Stimulated activated CD4-positive, alpha-beta T cell treated with anti-CD3 and anti-CD28 coated beads, TNF-alpha, amount 100 ng/mL, for 48 hours (primary cell): ENCODE measurements around the gene ANKRD62.
"Not testable (repeated sequence)": the region's sequence is repeated elsewhere in the genome, so short reads cannot be mapped to it uniquely, and the experiment has no call there.

Source experiments
- DNase-seq, 3 donors: peaks; one replicate each; pipeline ENCODE4 v3.0.0-alpha.2; 2020; ENCODE audit warnings: low read depth in 3 of 3

Gene ANKRD62

GRCh38 chr18:12098374-12098773, 4.7 kb downstream of the ANKRD62 start:
- DNase-seq, result no peak

DNA sequence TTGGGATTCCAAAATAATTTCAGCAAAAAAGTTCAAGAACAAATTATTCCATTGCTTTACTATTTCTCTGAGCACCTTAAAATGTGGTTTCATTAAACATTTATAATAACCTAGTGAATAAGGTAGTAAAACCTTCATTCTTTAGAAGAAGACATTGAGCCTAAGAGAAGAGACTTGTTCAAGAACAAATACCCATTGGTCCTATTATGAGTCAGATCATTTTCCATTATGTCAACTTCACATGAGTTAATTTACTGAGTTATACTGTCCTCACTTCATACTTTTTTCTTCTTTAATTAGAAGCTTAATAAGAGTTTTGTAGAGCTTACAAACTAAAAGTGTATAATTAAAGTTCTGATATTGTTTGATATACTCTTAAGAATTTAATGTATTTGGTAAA, 5.5 kb downstream of the ANKRD62 start:
- no peak for DNase-seq

DNA sequence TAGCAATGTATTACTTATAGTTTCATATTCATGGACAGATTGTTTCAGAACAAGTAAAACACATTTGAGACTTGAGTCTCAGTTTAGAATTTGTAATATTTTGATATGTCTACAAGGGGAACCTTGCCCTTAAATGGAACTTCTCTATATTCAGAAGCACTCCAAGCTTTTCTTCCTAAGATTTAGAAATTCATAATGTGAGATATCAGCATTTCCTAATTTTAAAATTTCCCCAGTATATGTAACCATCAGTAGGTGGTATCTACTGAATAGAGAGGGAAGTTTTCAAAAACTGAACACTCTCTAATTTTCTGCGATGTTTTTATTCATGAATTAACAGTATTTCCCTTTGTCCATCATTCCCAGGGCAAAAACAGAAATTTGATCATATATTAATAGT, 7.6 kb downstream of the ANKRD62 start:
- no peak for DNase-seq

DNA sequence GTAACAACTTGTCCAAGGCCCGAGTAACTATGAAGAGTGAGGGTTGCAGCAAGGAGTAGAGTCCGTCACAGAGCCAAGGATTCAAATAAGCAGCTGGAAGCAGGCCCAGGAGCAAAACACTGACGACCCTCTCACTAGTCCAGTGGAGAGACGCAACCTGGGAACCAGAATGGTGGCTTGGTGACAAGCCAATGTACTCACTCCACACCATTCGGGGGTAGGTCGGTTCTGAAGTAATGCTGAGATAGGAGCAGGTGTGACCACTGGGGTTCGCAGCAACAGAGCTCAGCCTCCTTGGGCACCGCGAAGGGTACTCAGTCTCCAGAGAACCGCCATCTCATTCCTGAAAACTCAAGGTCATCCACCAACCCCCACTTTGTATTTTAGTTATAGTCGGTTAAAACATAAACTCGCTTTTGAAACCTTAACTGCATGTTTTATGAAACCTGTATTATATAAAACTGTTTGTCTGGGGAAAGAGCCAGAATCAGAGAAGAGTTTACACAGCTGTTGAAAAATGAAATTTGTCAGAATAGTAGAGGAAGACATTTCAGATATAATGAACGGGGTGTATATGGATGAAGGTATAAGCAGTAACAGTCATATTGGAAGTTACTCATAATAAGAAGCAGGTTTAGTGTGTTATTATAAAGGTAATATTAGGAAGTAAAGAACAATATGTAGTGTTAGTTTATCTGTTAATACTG, 8.6 kb downstream of the ANKRD62 start:
- no peak for DNase-seq

DNA sequence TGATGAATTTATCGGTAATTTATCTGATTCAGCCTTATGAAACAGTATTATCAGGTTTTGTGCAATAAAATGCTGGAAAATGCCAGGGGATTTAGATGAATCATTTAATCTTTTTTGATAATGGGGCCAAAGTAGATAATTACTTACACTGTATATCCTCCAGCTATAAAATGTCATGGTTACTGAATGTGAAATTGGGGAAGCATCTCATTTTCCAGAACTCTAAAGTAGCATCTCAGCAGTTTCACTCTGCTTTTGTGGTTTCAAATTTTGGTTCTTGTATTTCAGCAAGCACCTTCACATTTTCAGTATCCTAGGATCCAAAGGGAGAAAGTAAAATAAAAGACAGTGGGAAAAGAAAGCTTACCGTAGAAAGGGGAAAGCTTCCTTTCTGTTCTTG, 12.8 kb downstream of the ANKRD62 start:
- no peak for DNase-seq

DNA sequence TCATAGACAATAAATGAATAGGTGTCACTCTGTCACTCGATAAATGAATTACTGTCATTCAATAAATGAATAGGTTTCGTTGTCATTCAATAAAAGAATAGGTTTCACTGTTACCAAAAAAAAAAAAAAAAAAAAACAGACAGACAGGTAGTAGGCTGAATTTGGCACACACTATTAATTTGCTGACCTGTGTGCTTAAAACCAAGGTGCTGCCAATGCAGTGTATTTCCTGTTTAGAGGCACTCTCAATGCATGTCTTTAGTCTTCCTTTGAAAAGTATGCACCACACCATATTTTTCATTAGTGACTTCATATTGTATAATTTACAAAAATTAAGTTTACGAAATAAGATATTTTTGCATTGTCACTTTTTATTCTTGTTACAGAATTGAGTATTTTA, 16.2 kb downstream of the ANKRD62 start:
- no peak for DNase-seq

GRCh38 chr18:12113999-12114646, 20.5 kb downstream of the ANKRD62 start:
- DNase-seq, result no peak

GRCh38 chr18:12119358-12119757, 25.7 kb downstream of the ANKRD62 start:
- no peak for DNase-seq

DNA sequence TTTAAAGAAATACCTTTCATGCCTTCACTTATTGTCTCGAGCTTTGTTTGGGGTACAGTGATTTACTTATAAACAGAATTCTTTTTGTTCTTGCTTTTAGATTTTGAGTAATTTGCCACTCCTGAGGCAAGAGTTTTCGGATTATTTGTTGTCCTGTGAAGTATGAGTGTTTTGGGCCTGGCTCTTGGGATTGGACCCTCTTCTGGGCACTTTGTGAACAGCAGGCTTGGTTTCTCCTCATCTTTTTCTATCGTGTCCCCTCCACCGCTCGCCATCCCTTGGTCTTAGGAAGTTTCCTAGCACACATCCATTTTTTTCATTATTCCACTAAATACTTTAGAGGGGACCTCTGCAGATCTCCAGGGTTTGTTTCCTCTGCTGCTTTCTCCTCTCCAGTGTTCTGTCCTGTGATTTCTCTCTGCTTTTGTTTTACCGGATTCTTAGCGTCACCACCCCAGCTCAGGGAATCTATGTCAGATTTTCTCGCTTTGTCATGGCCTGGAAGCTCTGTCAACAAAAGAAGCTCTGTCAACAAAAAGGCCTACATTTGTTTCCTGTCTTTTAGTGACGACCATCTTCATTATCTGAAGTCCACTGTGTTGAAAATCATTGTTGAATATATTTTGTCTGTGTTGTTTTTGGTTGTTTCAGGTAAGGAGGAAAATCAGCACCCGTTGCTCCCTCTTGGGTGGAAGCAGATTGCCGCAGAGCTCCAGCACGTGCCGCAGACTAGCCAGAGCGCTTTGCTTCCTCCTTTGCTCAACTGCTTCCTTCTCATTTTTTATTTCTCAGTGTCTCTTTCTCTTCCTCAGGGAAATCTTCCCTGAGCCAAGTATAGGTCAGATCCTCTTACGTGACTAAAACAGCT, 27.8 kb downstream of the ANKRD62 start:
- no peak for DNase-seq

GRCh38 chr18:12122043-12122389, 28.4 kb downstream of the ANKRD62 start:
- DNase-seq, result not testable (repeated sequence)

GRCh38 chr18:12127647-12128046, 34.0 kb downstream of the ANKRD62 start:
- DNase-seq, result not testable (repeated sequence)

GRCh38 chr18:12138831-12139230, 45.2 kb downstream of the ANKRD62 start:
- not testable (repeated sequence) for DNase-seq

GRCh38 chr18:12140866-12141265, 47.2 kb downstream of the ANKRD62 start:
- DNase-seq, result not testable (repeated sequence)

DNA sequence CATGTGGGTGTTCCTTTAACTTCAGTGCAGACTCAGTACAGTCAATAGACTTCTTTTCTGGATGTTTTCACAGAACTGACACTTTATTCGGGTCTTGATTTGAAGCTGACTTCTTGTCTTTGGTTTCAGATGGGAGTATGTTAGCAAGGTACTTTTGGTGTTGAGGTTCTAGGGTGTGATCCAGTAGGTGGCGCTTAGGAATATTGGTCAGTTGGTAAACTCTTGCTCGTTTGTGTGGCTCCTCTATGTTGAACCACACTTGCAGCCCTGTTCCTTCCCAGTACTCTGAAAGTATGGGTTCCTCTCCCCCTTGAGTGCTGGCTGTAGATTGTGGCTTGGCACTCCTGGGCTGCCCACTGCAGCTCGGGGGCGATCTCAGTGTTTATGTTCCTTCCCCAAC, 48.1 kb downstream of the ANKRD62 start:
- not testable (repeated sequence) for DNase-seq

GRCh38 chr18:12149431-12149830, 55.8 kb downstream of the ANKRD62 start:
- DNase-seq, result not testable (repeated sequence)

DNA sequence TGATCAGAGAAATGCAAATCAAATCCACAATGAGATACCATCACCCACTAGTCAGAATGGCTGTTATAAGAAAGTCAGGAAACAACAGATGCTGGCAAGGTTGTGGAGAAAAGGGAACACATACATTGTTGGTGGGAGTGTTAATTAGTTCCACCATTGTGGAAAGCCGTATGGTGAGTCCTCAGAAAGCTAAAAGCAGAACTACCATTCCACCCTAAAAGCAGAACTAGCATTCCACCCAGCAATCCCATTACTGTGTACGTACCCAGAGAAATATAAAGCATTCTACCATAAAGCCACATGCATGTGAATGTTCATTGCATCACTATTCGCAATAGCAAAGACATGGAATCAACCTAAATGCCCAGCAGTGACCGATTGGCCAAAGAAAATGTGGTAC, 60.7 kb downstream of the ANKRD62 start:
- DNase-seq, result no peak

DNA sequence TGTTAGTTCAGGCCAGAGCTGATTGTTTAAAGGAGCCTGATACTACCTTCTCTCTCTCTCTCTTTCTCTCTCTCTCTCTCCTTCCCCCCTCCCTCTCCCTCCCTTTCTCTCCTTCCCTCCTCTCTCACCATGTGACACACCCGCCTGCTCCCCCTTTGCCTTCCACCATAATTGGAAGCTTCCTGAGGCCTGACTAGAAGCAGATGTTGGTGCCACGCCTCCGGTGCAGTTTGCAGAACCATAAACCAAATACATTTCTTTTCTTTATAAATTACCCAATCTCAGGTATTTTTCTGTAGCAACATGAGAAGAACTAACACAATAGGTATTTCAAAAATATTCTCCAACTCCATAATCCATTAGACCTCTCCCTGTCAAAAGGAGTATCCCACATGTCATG, 62.4 kb downstream of the ANKRD62 start:
- no peak for DNase-seq

- DNase-seq, result no peak
Measured at GRCh38 chr18:12159446-12159845, 65.8 kb downstream of the ANKRD62 start.

- DNase-seq, result no peak
Measured at GRCh38 chr18:12162786-12163185, 69.1 kb downstream of the ANKRD62 start.

DNA sequence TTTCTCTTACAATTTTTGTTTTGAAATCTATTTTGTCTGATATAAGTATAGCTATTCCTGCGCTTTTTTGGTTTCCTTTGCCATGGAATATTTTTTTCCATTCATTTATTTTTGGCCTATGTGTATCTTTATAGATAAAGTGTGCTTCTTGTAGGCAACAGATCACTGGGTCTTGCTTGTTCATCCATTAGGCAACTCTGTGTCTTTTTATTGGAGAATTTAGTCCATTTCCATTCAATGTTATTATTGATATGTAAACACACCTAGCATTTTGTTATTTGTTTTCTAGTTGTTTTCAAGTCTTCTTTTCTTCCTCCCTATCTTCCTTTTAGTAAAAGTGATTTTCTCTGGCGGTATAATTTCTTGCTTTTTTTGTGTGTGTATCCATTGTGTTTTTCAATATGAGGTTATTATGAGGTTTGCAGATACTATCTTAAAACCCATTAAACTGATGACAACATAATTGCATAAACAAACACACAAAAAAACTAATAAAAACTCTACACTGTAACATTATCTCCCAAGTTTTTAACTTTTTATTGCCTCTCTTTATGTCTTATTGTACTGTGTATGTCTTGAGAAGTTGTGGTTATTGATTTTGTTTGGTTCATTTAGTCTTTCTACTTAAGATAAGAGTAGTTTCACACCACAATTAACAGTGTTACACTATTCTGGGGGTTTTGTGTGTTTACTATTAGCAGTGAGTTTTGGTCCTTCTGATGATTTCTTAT, 71.6 kb downstream of the ANKRD62 start:
- no peak for DNase-seq
